Neural crest cell (in vitro differentiated cells): ENCODE measurements around the gene SPACA1. TPM values are rescaled to one million over a fixed set of nuclear protein-coding genes. Genes with fewer than 3 reads are reported as not detected.

Source experiments
- DNase-seq: peaks from one replicate; pipeline ENCODE4 v3.0.0; 2021; ENCODE audit warnings: low read depth, mixed read lengths, low spot score
- H3K27ac Mint-ChIP-seq: one replicate; pipeline ENCODE4 v1.8.0; 2021; ENCODE audit warnings: mild to moderate bottlenecking, mixed read lengths; ENCODE audit not compliant: unreplicated experiment
- H3K27me3 Mint-ChIP-seq: 2 replicates; pipeline ENCODE4 v1.8.0; 2021; ENCODE audit warnings: low read depth, mild to moderate bottlenecking, mixed read lengths
- H3K36me3 Mint-ChIP-seq: 2 replicates; pipeline ENCODE4 v1.8.0; 2021; ENCODE audit warnings: low read depth, mild to moderate bottlenecking, mixed read lengths
- H3K4me1 Mint-ChIP-seq: 2 replicates; pipeline ENCODE4 v1.8.0; 2021; ENCODE audit warnings: mixed read lengths
- H3K4me3 Mint-ChIP-seq: one replicate; pipeline ENCODE4 v1.8.0; 2021; ENCODE audit warnings: mild to moderate bottlenecking, mixed read lengths
- H3K9me3 Mint-ChIP-seq: 2 replicates; pipeline ENCODE4 v1.8.0; 2021; ENCODE audit warnings: mixed read lengths
- CTCF ChIP-seq: fragments of 200-600 bp; sonication (generic); conservative IDR thresholded peaks from 2 replicates; pipeline ENCODE4 v1.5.0; 2021; ENCODE audit warnings: antibody characterized with exemption, mild to moderate bottlenecking
- total RNA-seq: library from RNA; stranded (reverse); gene quantifications from 2 replicates; pipeline ENCODE4 v1.2.1, GENCODE V29; 2021

The SPACA1 gene
- total RNA-seq, 1 donor from 2014 or later = not detected

GRCh38 chr6:88062376-88062775 lies 14.7 kb downstream of the SPACA1 start:
- no peaks in the 10 kb centered on the region for H3K36me3 Mint-ChIP-seq
- H3K4me1 Mint-ChIP-seq = no peaks in the 10 kb centered on the region
- no peak for DNase-seq
- no peak for TF ChIP-seq CTCF
- H3K4me3 Mint-ChIP-seq = no peak overlapping the region
- no peaks in the 10 kb centered on the region for H3K9me3 Mint-ChIP-seq
- peaks cover 4% of the 10 kb centered on the region for H3K27me3 Mint-ChIP-seq
- no peak overlapping the region for H3K27ac Mint-ChIP-seq

DNA sequence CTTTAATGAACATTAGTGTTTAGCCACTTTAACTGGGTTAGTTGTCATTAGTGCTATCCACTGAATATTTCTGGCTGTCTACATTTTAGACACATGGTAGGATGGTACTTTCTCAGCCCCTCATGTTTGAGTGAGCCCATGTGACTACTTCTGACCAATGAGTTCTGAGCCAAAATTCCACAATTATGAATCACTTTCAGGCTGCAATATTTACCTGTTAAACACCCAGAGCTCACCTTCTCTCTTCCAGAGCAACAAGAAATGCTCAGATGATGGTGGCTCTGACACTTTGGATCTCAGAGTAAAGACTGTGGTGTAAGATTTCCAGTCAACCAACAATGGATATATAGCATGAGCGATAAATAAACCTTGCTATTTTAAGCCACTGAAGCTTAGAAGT lies 24.8 kb downstream of the SPACA1 start:
- no peak for DNase-seq
- TF ChIP-seq CTCF = no peak
- no peak overlapping the region for H3K4me3 Mint-ChIP-seq
- no peaks in the 10 kb centered on the region for H3K27me3 Mint-ChIP-seq
- H3K36me3 Mint-ChIP-seq = no peaks in the 10 kb centered on the region
- H3K4me1 Mint-ChIP-seq = no peaks in the 10 kb centered on the region
- peaks cover 5% of the 10 kb centered on the region for H3K9me3 Mint-ChIP-seq
- no peak overlapping the region for H3K27ac Mint-ChIP-seq

DNA sequence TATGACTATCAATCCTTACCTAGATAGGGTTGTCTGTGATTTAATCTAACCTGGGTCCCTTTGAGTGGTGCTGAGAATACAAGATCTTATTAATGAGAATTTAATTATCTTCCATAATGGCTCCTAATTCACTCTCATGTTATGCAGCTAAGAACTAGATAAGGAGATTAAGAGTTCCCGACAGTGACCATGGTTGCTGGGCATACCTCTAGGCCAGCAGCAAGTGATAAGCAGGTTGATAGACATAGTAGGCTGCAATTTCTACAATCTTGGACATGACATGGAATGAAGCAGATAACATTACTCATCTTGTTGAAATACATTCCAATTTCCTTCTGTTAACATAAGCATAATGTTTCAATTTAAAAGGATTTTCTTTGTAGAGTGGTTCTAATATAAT lies 27.1 kb downstream of the SPACA1 start:
- Mint-ChIP-seq H3K4me3 (no peak overlapping the region), H3K36me3 (no peaks in the 10 kb centered on the region), H3K9me3 (no peaks in the 10 kb centered on the region), H3K4me1 (no peaks in the 10 kb centered on the region), H3K27ac (no peak overlapping the region), H3K27me3 (no peaks in the 10 kb centered on the region)
- no peak for TF ChIP-seq CTCF
- no peak for DNase-seq

- H3K4me3 Mint-ChIP-seq = no peak overlapping the region
- H3K9me3 Mint-ChIP-seq = no peaks in the 10 kb centered on the region
- H3K36me3 Mint-ChIP-seq = no peaks in the 10 kb centered on the region
- H3K27ac Mint-ChIP-seq = no peak overlapping the region
- H3K4me1 Mint-ChIP-seq = no peaks in the 10 kb centered on the region
- DNase-seq = no peak
- TF ChIP-seq CTCF = no peak
- H3K27me3 Mint-ChIP-seq = no peaks in the 10 kb centered on the region
These were observed 29.7 kb downstream of the SPACA1 start for GRCh38 chr6:88077305-88077704.

DNA sequence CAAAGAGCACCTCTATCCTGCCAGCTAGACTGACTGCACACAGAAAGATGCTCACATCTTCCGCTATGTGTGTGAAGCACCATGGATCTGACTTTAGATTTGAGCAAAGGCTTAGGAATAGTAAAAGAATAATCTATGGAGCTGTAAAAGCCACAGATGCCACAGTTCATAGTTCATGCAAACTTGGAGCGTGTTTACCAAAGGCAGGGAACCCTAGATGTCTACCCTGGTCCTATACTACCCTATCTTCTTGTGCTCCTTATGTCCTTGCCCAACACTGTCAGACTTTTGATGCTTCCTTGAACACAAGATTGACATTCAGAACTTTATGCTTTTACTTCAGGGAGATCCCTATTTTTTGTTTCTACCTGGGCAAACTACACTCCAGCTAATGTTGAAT lies 39.2 kb downstream of the SPACA1 start:
- TF ChIP-seq CTCF = no peak
- Mint-ChIP-seq H3K36me3 (no peaks in the 10 kb centered on the region), H3K27ac (no peak overlapping the region), H3K4me1 (no peaks in the 10 kb centered on the region), H3K9me3 (peaks cover 9% of the 10 kb centered on the region), H3K27me3 (peaks cover 6% of the 10 kb centered on the region), H3K4me3 (no peak overlapping the region)
- DNase-seq = no peak

DNA sequence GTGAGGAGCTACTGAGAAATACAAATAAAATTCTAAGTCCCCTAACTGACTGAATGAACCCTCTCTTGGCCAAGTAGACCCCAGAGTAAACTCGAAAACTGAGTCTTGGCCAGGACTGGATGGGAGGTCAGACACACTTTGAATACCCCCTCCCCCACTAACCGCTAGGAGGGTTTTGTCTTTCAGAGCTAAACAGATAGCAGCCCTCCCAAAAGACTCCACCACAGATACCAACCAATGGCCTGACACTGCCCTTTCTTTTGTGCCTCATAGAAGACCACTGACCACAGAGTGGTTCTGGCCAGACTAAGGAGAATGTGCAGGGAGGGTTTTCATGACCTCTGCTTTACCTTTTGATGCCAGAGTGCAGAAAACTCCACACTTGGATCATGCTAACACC lies 42.1 kb downstream of the SPACA1 start:
- DNase-seq = no peak
- no peak for TF ChIP-seq CTCF
- Mint-ChIP-seq H3K27ac (no peak overlapping the region), H3K4me3 (no peak overlapping the region), H3K27me3 (peaks cover 6% of the 10 kb centered on the region), H3K36me3 (no peaks in the 10 kb centered on the region), H3K4me1 (no peaks in the 10 kb centered on the region), H3K9me3 (no peaks in the 10 kb centered on the region)
